ENCODE results near the gene KLRG1.
A peak's percentile ranks its signal among the peaks of the same experiment; 100 is the strongest.

Gene KLRG1

GRCh38 chr12:8987163-8987562, 2.2 kb upstream of the KLRG1 start:
- no peak for FAIRE-seq

DNA sequence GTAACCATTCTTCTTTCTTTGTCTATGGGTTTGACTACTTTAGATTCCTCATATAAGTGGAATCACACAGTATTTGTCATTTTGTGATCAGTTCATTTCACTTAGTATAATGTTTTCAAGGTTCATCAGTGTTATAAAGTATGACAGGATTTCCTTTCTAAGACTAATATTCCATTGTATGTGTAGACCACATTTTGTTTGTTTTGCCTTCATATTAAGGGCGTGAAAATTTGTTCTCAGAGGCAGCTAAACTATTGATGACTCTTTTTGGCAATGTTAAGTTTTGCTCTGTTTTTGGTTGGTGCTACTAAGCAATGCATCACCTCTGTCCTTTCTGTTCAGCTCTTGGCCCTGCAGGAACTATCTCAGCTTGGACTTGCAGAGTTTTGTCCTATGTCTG, 1.7 kb upstream of the KLRG1 start:
- FAIRE-seq = no peak

GRCh38 chr12:8991371-8992345, 2.3 kb downstream of the KLRG1 start:
- no peak for FAIRE-seq

- FAIRE-seq = no peak
These were observed 4.5 kb downstream of the KLRG1 start for GRCh38 chr12:8993827-8994226.

DNA sequence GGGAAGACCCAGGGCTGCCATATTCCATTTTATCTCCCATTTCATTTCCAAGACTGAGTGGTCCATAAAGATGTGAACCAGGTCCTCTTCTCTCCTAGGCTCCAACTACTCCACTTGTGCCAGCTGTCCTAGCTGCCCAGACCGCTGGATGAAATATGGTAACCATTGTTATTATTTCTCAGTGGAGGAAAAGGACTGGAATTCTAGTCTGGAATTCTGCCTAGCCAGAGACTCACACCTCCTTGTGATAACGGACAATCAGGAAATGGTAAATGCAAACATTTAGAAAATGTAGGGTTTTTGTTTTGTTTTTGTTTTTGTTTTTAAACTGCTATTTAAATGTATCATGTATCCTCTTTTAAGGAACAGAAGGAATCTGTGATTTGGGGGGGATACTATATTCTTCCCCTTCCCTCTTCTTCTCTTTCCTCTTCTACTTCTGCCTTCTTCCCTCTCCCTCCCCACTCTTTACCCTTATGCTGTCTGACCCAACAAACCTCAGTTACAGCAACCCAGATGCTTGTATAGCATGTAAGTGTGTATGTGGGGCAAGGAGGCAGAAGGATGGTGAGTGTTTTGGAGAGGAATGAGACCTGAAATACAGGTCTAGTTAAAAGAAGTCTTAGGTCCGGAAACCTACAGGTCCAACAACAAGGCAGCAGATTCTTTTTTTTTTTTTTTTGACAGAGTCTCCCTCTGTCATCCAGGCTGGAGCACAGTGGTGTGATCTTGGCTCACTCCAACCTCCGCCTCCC, 5.9 kb downstream of the KLRG1 start:
- FAIRE-seq = no peak

DNA sequence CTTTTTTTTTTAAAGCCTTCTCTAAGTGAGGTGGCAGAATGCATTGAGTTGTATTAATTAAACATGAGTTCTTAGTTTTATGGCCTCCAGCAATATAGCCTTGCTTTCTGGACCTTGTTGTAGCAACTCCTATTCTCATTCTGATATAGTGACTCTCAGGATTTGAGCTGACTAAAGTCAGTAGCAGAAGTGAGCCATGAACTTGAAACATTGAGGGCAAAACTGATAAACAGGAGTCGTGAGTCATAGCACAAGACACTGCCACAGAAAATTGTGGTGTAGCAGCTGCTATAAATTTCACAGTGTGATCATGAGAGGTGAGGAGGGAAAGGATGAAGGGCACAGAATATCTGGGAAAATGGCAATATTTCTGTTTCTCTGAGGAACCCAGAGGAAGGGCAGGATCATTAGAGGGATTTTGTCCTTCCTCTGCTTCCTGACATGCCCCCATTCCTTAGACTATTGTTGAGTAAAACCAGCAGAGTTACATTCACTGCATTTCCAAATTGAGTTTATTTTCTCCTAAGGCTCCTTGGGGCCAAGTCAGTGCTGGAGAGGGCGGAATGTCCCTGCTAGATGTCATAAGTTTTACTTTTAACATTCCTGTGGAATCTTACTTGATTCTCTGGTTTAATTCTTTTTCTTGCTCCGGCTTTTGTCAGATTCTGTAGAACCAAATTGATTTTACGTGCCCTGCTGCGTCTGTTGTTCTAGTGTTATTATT, 7.5 kb downstream of the KLRG1 start:
- FAIRE-seq = no peak

- no peak for FAIRE-seq
These were observed 11.9 kb downstream of the KLRG1 start for GRCh38 chr12:9001233-9001632.

- no peak for FAIRE-seq
These were observed 13.0 kb downstream of the KLRG1 start for GRCh38 chr12:9002335-9002734.

DNA sequence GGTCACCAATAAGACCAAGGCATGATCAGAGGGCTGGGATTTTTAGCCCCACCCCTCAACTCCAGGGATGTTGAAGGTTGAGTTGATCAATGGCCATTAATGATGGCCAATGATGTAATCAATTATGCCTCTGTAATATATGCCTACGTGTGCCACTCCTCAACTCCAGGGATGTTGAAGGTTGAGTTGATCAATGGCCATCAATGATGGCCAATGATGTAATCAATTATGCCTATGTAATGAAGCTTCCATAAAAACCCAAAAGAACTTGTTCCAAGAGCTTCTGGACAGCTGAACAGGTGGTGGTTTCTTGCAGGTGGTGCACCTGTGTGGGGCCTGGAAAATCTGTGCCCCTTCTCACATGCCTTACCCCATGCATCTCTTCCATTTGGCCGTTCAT, 33.2 kb downstream of the KLRG1 start:
- FAIRE-seq = no peak

DNA sequence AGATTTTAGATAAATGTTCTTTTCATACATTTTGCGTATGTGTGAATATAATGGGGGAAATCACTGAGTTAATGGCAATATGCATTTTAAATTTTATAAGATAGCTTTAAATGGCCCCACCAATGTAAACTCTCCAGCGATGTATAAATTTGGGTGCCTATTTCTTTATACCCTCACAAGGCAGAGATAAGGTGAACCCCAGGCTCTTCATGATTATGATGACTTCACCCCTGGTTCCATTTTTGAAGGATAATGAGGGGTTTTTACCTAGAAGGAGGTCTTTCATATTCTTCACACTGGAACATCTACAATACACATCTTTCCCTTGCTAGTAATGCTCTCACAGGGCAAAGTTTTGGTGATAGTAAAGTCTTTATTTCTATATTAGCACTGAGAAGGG, 35.2 kb downstream of the KLRG1 start:
- no peak for FAIRE-seq

- FAIRE-seq = no peak
These were observed 38.1 kb downstream of the KLRG1 start for GRCh38 chr12:9027161-9028059.

DNA sequence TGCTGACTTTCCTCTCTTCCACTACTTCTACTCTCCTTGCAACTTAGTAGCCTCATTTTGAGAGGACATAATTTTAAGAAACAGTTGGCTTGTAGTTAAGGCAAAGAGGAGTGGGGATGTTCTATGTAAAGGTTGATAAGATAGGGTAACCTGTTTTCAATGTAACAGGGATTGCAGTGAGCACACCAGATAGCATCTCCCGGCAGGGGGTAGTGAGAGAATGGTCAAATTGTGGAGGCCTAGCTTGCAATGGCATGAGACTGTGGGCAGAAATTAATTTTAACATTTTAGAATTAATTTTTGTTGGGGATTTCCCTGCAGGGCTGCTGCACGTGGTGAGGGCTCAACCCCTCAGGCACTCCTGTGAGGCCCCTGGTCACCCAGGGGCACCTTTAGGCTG, 41.4 kb downstream of the KLRG1 start:
- FAIRE-seq = no peak

GRCh38 chr12:9032202-9032964, 43.0 kb downstream of the KLRG1 start:
- FAIRE-seq = no peak

DNA sequence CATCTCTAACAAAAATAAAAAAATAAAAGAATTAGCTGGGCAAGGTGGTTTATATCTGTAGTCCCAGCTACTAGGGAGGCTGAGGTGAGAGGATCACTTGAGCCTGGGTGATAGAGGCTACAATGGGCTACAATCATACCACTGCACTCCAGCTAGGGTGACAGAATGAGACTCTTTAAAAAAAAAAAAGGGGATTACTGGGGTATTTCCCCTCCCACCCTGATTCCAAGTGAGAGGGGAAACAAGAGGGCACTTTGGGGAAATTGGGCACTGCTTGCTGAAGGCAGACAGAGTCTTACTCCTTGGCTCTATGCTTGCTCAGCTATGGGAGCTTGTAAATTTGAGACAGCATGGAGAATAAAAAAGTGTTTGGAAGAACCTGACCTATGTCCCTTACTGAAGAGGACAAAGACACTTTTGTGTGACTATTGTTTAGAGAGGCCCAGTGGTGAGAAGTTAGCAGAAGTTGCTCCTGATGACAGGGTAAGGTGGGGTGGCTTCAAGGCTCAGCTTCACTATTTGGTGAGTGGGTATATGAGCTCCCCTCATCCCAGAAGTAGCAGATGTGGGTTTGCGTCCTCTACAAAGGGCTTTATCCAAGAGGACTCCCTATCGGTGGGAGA, 44.0 kb downstream of the KLRG1 start:
- no peak for FAIRE-seq

DNA sequence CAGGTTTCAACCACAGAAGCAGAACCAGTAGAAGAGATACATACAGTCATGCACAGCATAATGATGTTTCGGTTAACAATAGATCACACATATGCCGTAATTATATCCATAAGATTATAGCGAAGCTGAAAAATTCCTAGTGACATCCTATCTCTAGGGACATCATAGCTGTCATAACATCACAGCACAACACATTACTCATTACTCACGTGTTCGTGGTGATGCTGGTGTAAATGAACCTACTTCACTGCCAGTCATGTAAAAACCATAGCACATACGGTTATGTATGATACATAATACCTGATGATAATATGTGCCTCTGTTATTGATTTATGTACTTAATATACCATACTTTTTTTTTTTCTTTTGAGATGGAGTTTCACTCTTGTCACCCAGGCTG, 44.7 kb downstream of the KLRG1 start:
- FAIRE-seq = no peak

DNA sequence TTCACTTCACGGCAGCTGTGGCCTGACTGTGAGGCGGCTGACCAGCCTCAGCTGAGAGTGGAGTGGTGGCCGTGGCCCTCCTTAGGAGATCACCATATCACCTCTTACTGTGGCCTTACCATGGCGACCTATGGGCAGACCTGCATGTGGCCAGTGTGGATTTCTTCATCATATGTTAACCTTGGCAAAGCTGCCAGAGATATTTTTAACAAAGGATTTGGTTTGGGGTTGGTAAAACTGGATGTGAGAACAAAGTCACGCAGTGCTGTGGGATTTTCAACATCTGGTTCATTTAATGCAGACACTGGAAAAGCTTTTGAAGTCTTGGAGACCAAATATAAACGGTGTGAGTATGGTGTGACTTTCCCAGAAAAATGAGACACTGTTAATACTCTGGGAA, 46.9 kb downstream of the KLRG1 start:
- FAIRE-seq = no peak

DNA sequence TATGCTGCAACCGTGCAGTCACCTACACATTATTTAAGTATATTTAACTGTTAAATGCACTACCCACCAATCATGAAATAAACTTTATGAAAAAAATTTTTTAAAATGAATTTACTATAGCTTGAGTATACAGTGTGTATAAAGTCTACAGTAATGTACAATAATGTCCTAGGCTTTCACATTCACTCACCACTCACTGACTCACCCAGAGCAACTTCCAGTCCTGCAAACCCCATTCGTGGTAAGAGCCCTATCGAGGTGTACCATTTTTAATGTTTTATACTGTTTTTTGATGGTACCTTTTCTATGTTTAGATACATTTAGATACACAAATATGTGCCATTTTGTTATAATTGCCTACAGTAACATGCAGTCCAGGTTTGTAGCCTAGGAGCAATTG, 48.1 kb downstream of the KLRG1 start:
- FAIRE-seq = no peak

GRCh38 chr12:9039397-9039977, 50.1 kb downstream of the KLRG1 start:
- peak; percentile 97 for FAIRE-seq

GRCh38 chr12:9040484-9041186, 51.3 kb downstream of the KLRG1 start:
- no peak for FAIRE-seq

- FAIRE-seq = no peak
These were observed 52.0 kb downstream of the KLRG1 start for GRCh38 chr12:9041321-9041720.
